GM19193 (cell line): Measurements from ENCODE around the gene NUP210L.
A peak's percentile ranks its signal among the peaks of the same experiment; 100 is the strongest.

ENCODE experiments used
- POLR2A ChIP-seq: IDR thresholded peaks from 4 replicates; pipeline ENCODE4 v1.6.1; 2011; ENCODE audit not compliant: insufficient read depth, insufficient read length; ENCODE audit errors: extremely low read depth

The NUP210L gene

GRCh38 chr1:153946622-153947241 lies 208.1 kb downstream of the NUP210L start, which contains the start of gene DENND4B:
TSS of gene DENND4B (minus strand) at chr1:153946718. CDS start at chr1:153944374, 2,344 bp downstream.
- peak; percentile 54 for TF ChIP-seq POLR2A

GRCh38 chr1:153945795-153946621 lies 208.9 kb downstream of the NUP210L start:
- TF ChIP-seq POLR2A = peak; percentile 60

- TF ChIP-seq POLR2A = peak; percentile 65
Measured at GRCh38 chr1:153945131-153945794, 209.6 kb downstream of the NUP210L start.

DNA sequence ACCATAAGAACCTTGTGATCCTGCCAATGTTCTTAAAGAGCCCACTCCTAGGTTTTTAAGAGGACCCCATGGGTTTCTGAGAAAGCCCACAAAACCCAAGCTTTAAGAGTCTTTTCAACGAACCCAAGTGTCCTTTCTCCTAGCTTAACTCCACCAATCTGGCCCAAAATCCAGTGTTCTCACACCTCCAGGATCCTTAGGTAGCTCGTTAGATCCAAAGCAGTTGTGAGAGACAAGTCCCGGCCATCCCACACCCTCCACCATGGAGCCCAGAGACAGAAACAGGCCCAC lies 210.1 kb downstream of the NUP210L start:
- TF ChIP-seq POLR2A = no peak

DNA sequence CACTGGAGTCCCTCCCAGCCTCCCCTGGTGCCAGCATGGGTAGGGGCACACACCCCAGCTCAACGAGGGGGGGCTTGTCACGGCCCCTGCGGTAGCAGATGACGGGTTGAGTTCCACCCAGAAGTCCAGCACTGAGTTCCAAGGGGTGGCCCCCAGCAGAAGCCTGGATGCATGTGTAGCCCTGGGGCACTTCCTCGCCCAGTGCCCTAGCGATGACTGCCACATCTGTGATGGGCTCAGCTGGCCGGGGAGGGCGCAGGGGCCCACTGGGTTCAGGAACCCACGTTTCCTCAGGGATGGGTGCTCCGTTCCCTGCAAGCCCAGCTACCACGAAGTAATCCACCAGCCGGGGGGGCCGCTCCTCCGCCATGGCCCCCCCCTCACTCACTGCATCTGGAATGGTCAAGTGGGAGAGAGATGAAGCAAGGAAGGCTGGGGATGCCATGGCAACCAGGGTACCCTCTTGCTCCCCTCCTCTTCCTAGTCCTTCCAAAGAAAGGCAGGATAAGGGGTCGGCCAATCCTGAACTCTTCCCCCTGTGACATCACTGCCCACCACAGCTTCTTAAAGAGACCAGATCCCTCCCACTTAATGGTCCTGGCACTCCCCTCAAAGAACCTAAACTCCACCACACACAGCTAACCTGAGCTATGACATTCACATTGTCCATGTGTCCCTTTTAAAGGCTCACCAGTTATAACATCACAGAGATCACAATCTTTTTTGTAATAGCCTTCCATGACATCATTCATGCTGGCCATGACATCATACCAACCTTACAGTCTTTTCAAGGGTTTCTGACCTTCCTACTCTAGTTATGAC lies 210.7 kb downstream of the NUP210L start:
- no peak for TF ChIP-seq POLR2A

DNA sequence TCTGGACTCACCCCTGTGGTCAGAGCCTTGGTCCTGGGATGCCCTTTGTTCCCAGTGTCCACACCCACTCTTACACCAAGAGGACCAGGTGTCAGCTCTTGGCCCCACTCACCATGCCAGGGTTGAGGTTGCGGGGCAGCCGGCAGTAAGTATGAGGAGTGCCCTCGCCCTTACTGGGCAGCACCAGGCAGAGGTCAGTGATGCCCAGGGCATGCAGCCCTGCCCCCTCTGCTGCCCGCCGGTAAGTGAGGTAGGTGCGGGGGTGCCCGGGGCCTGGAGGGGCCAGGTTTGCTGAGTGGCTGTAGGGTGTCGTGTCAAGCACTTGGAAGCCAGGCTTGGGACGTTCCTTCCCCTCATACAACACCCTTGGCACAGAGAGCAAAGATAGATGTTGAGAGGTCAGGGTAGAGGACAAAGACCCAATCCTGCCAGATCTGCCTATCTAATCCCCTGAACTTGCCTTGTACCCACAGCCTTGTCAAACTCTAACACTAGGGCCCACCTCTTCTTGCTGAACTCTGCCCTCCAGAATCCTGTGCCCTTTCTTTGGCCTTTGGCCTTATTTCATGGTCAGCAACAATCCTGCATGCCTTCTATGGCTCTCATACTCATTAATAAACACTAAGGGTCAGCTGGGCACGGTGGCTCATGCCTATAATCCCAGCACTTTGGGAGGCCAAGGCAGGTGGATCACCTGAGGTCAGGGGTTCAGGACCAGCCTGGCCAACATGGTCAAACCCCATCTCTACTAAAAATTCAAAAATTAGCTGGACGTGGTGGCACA lies 211.9 kb downstream of the NUP210L start:
- no peak for TF ChIP-seq POLR2A
